ENCODE results near the gene GCK.

GRCh38 chr7:44134943-44135628 is 54.2 kb downstream of the GCK start:
- TF ChIP-seq CTCF (IDR thresholded peaks at IDR 0.05): no peak
- no peak for TF ChIP-seq POLR2AphosphoS5 (IDR thresholded peaks at IDR 0.05)
